IMR-90 (cell line): ENCODE data around the gene CYSLTR2.

Source experiments
- CEBPB ChIP-seq: IDR thresholded peaks from 2 replicates; pipeline ENCODE4 v1.6.1; 2012; ENCODE audit warnings: low read depth, low read length, improper control_type of control experiment
- ELK1 ChIP-seq: fragments of 150-350 bp; IDR thresholded peaks from 2 replicates; pipeline ENCODE4 v1.6.1; 2016; ENCODE audit warnings: low read depth, mild to moderate bottlenecking, low read length, moderate library complexity, borderline replicate concordance
- POLR2A ChIP-seq: IDR thresholded peaks from 2 replicates; pipeline ENCODE4 v1.6.1; 2012; ENCODE audit warnings: mild to moderate bottlenecking, low read depth, low read length
- RFX5 ChIP-seq: IDR thresholded peaks from 2 replicates; pipeline ENCODE4 v1.8.0; 2012; ENCODE audit warnings: low read depth, mild to moderate bottlenecking, low read length, moderate library complexity
- SMC3 ChIP-seq: fragments of 150-350 bp; IDR thresholded peaks from 2 replicates; pipeline ENCODE4 v1.6.1; 2016; ENCODE audit warnings: low read depth, mild to moderate bottlenecking, antibody characterized with exemption, low read length, moderate library complexity
- TF ChIP-seq, protein P1 (sequence below): conservative IDR thresholded peaks from 2 replicates; pipeline ENCODE4 v1.5.1; 2012; ENCODE audit warnings: mild to moderate bottlenecking, low read depth, low read length, improper control_type of control experiment
- TF ChIP-seq, protein P2 (sequence below): fragments of 150-350 bp; IDR thresholded peaks from 2 replicates; pipeline ENCODE4 v1.6.1; 2017; ENCODE audit warnings: mild to moderate bottlenecking, antibody characterized with exemption, low read length, low read depth

DNA sequence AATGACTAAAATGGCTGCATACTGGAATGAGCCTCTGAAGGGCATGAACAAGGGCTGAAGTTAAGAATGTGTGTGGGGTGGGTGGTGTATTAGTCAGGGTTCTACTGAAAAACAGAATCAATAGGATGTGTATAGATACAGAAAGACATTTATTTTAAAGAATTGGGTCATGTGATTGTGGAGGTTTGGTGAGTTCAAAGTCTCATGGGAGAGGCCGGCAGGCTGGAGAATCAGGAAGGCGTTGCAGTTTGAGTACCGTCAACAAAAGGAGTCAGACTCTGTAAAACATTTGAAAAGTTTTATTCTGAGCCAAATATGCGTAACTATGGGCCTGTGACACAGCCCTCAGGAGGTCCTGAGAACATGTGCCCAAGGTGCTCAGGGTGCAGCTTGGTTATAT, 24.5 kb upstream of the CYSLTR2 start:
- TF ChIP-seq RFX5: no peak
- TF ChIP-seq, protein P1, sequence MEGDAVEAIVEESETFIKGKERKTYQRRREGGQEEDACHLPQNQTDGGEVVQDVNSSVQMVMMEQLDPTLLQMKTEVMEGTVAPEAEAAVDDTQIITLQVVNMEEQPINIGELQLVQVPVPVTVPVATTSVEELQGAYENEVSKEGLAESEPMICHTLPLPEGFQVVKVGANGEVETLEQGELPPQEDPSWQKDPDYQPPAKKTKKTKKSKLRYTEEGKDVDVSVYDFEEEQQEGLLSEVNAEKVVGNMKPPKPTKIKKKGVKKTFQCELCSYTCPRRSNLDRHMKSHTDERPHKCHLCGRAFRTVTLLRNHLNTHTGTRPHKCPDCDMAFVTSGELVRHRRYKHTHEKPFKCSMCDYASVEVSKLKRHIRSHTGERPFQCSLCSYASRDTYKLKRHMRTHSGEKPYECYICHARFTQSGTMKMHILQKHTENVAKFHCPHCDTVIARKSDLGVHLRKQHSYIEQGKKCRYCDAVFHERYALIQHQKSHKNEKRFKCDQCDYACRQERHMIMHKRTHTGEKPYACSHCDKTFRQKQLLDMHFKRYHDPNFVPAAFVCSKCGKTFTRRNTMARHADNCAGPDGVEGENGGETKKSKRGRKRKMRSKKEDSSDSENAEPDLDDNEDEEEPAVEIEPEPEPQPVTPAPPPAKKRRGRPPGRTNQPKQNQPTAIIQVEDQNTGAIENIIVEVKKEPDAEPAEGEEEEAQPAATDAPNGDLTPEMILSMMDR: no peak
- no peak for TF ChIP-seq SMC3
- TF ChIP-seq CEBPB: no peak
- TF ChIP-seq, protein P2, sequence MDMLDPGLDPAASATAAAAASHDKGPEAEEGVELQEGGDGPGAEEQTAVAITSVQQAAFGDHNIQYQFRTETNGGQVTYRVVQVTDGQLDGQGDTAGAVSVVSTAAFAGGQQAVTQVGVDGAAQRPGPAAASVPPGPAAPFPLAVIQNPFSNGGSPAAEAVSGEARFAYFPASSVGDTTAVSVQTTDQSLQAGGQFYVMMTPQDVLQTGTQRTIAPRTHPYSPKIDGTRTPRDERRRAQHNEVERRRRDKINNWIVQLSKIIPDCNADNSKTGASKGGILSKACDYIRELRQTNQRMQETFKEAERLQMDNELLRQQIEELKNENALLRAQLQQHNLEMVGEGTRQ: no peak
- no peak for TF ChIP-seq POLR2A
- no peak for TF ChIP-seq ELK1
